SK-N-MC (cell line): Measurements from ENCODE around the gene AHDC1.

Experiments used
- DNase-seq: peaks from one replicate; pipeline ENCODE4 v3.0.0-alpha.2; 2011; ENCODE audit warnings: low read depth, low spot score
- H3K27ac ChIP-seq: fragments of 200-600 bp; sonication (generic); 2 replicates; pipeline ENCODE4 v1.5.1; 2016; ENCODE audit warnings: mixed run types
- H3K36me3 ChIP-seq: fragments of 200-600 bp; sonication (generic); 2 replicates; pipeline ENCODE4 v1.6.1; 2017; ENCODE audit warnings: antibody characterized with exemption, low read length, mixed read lengths; ENCODE audit not compliant: insufficient read depth
- H3K4me3 ChIP-seq: fragments of 200-600 bp; sonication (generic); 2 replicates; pipeline ENCODE4 v1.5.1; 2016
- H3K9ac ChIP-seq: fragments of 200-600 bp; sonication (generic); 2 replicates; pipeline ENCODE4 v1.8.0; 2017; ENCODE audit warnings: mixed run types, mixed read lengths; ENCODE audit not compliant: insufficient read length
- H3K9me3 ChIP-seq: fragments of 200-600 bp; sonication (generic); 2 replicates; pipeline ENCODE4 v1.6.1; 2017; ENCODE audit warnings: low read depth, mild to moderate bottlenecking, antibody characterized with exemption, low read length, moderate library complexity, mixed read lengths
- EZH2 ChIP-seq: fragments of 200-600 bp; sonication (generic); IDR thresholded peaks from one replicate; pipeline ENCODE4 v1.6.1; 2017; ENCODE audit warnings: antibody characterized with exemption
- FOXP2 ChIP-seq: optimal IDR thresholded peaks from 2 replicates; pipeline ENCODE3; 2011; ENCODE audit warnings: mild to moderate bottlenecking, moderate library complexity; ENCODE audit not compliant: insufficient read depth; ENCODE audit errors: extremely low read length, control extremely low read depth
- POLR2AphosphoS5 ChIP-seq: IDR thresholded peaks from 2 replicates; pipeline ENCODE4 v1.6.1; 2012; ENCODE audit warnings: mild to moderate bottlenecking, low read depth, low read length, borderline replicate concordance

The AHDC1 gene

DNA sequence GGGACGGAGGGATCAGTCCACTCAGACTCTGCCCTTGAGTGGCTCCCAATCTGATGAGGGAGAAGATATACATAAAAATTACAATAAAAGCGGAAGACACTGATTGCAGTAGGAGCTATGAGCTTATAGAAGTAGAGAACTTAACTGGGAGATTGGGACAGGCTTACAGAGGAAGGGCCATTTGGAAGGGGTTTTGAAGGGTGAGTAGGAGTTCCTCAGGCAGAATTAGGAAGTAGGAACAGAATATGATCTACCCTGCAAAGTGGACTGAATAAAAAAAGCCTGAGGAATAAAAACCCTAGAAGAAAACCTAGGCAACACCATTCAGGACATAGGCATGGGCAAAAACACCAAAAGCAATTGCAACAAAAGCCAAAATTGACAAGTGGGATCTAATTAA lies 104.8 kb downstream of the AHDC1 start:
- Histone ChIP-seq H3K9me3 (no peaks in the 10 kb centered on the region), H3K4me3 (no peak overlapping the region), H3K36me3 (no peaks in the 10 kb centered on the region), H3K9ac (no peak overlapping the region), H3K27ac (no peak overlapping the region)
- DNase-seq = no peak
- TF ChIP-seq EZH2 (no peak), POLR2AphosphoS5 (no peak), FOXP2 (no peak)

DNA sequence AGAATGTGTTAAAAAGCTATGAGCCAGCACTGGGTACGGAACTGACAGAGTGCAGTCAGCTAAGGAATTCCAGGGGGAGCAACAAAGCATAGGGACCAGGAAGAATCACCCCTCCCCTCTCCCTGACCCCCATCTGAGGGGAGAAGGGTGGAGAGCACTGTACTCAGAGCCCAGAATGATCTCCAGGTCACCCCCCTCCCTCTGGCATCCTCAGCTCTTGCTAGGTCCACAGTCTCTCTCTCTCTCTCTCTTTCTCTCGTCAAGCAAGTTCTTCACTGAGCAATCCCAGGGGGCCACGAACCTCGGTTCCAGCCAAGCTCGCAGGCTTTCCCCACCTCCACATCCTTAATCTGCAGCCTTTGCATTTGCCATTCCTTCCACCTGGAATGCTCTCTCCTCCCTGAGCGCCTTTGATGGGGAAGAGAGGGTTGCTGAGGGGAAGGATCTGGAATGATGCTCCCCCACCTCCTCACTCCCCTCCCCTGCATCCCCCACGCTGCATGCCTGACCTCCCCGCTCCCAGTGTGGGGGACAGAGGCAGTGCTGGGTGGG lies 107.3 kb downstream of the AHDC1 start:
- no peak for DNase-seq
- Histone ChIP-seq H3K36me3 (no peaks in the 10 kb centered on the region), H3K4me3 (no peak overlapping the region), H3K9me3 (no peaks in the 10 kb centered on the region), H3K27ac (no peak overlapping the region), H3K9ac (no peak overlapping the region)
- TF ChIP-seq FOXP2 = no peak
- no peak for TF ChIP-seq POLR2AphosphoS5
- TF ChIP-seq EZH2 = no peak

GRCh38 chr1:27492796-27493195 lies 111.1 kb downstream of the AHDC1 start:
- Histone ChIP-seq H3K9me3 (no peaks in the 10 kb centered on the region), H3K9ac (no peak overlapping the region), H3K36me3 (no peaks in the 10 kb centered on the region), H3K4me3 (no peak overlapping the region), H3K27ac (peak overlapping the region; percentile 68; the same call in 1 of the 2 replicates)
- DNase-seq = no peak
- no peak for TF ChIP-seq EZH2
- TF ChIP-seq FOXP2 = no peak
- no peak for TF ChIP-seq POLR2AphosphoS5

DNA sequence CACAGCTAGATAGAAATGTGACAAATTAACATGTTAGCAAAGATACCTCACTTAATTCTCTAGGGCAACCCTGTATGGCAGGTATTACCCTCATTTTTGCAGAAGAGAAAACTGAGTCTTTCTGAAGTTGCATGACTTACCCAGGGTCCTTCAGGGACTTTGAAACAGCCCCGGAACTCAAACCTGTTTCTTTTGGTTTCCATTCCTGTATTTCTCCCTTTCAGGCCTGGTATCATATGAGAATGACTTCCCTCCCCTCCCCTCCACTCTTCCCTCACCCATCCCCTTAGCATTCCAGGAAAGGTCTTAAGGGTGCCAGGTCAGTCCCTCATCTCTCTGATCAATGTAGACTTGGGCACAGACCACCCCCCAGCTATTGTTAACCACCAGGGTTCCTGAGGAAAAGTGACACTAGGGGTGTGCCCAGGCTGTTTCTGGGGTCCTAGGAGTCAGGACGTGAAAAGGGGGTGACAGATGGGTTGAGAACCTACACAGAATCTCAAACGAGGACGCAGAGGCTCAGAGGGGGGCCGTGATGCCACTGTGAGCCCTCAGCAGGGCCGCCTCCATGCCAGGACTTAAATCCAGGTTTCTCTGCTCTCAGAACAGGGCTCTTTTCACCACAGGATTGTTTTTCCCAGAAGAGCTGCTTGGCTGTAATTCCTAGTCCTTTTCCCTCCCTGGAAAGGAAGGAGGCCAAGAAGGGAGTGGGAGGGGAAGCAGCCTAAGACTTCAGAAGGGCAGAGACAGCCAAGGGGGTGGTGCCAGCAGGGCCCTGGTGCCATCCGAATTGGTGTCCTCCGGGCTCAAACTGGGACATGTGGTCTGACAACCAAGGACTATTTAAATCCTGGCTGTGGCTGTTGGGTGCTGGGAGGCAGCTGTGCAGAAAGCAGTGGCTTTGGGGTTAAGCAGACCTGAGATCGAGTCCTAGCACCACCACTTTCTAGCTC lies 111.9 kb downstream of the AHDC1 start:
- DNase-seq = no peak
- Histone ChIP-seq H3K4me3 (no peak overlapping the region), H3K36me3 (no peaks in the 10 kb centered on the region), H3K9ac (peak overlapping the region; percentile 43), H3K27ac (peak overlapping the region; percentile 68), H3K9me3 (no peaks in the 10 kb centered on the region)
- TF ChIP-seq FOXP2 (no peak), POLR2AphosphoS5 (no peak), EZH2 (no peak)

DNA sequence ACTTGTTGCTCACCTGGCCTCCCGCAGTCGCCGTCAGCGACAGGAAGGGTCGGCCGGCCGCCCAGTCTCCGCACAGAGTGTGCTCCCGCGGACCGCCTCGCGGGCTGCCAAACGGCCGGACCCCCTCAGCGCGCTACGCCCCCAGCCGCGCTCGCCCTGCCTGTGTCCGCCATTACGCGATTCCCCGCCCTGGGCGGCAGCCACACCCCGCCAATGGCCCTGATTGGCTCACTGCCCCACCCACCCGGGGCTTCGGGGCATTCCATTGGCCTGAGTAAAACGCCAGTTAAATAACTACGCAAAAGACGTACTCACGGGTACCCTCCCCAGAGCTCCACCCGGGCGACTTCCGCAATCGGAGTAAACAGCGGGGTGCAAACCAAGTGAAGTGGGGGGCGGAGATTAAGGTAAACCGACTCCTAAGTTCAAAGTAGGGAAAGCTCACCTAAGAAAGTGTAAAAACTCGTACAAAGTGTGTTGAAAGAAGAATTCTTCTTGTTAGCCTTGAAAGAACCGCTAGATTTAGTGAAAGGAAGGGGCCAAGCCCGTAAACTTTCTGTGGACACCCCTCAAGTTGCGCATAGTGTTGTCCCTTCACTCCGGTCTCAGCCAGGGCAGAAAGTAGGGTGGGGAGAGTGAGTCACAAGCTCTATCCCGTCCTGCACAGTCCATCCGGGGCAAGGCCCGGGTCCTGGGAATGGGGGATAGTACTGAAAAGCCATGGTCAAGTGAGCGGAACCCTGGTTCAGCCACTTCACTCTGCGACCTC lies 113.8 kb downstream of the AHDC1 start, which contains the start of gene WASF2:
Gene WASF2 (minus strand): TSS at position 195 of the 769 bp plus-strand sequence. CDS start 61,277 bp downstream, outside the sequence.
- Histone ChIP-seq H3K36me3 (no peaks in the 10 kb centered on the region), H3K9ac (peak within 1 kb of the TSS; percentile 95), H3K9me3 (no peaks in the 10 kb centered on the region), H3K27ac (peak within 1 kb of the TSS; percentile 93), H3K4me3 (peak within 1 kb of the TSS; percentile 89)
- peak; percentile 96 for DNase-seq
- TF ChIP-seq POLR2AphosphoS5 (peak; percentile 70), FOXP2 (peak; percentile 74), EZH2 (no peak)

- Histone ChIP-seq H3K9me3 (no peaks in the 10 kb centered on the region), H3K36me3 (no peaks in the 10 kb centered on the region), H3K9ac (peak overlapping the region; percentile 95), H3K27ac (peak overlapping the region; percentile 82), H3K4me3 (peak overlapping the region; percentile 89)
- TF ChIP-seq EZH2 (no peak), FOXP2 (no peak), POLR2AphosphoS5 (no peak)
- no peak for DNase-seq
Observed at GRCh38 chr1:27489501-27489972, 114.4 kb downstream of the AHDC1 start.

DNA sequence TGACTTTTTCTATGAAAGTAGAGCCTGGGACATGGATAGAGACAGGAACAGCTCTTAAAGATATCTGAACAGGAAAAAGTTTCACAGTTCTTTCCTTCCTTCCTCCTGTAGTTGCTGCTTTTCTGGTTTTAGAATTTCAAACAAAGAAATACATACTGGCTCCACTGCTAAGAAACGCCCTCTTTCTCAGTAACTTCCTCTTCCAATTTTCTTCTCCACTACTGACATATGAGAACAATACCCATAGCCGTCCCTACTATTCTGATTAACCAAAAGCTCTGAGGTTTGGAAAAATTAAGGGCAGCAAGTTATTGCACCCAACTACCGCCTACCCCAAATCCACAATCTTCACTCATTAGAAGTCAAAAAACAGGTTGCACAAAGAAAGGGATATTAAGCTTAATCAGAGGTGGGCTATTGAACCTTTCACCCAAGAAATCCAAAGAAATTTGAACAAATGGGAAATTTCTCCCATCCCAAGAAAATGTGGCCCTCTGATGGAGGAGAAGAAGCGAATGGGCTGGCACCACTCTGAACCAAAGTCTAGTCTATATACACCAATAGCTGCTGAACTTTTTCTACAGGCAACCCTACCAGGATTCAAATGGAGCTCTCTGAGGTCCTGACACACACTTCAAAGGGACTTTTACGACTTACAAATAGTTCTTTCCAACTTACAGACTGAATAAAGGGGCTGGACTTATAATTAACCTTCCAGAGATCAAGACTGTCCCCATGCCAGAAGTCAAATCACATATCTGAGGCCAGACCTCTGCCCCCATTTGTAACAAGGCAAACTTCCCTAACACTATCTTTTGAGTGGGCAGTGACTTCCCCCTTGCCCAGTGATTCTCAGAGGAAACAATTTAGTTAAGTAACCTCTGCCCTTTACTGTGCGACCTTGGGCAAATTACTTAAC lies 115.7 kb downstream of the AHDC1 start:
- Histone ChIP-seq H3K9ac (peak overlapping the region; percentile 95), H3K27ac (peak overlapping the region; percentile 92), H3K4me3 (peak overlapping the region; percentile 89), H3K36me3 (no peaks in the 10 kb centered on the region), H3K9me3 (no peaks in the 10 kb centered on the region)
- no peak for DNase-seq
- no peak for TF ChIP-seq FOXP2
- TF ChIP-seq EZH2 = no peak
- no peak for TF ChIP-seq POLR2AphosphoS5
